GM04504 (cell line): Measurements from ENCODE around the gene CASP1.
"Not testable (repeated sequence)": the region's sequence is repeated elsewhere in the genome, so short reads cannot be mapped to it uniquely, and the experiment has no call there.

Experiments used
- DNase-seq: peaks from one replicate; pipeline ENCODE4 v3.0.0-alpha.2; 2012; ENCODE audit warnings: low read depth

Gene CASP1

GRCh38 chr11:105045676-105046296, 10.8 kb upstream of the CASP1 start:
- no peak for DNase-seq

DNA sequence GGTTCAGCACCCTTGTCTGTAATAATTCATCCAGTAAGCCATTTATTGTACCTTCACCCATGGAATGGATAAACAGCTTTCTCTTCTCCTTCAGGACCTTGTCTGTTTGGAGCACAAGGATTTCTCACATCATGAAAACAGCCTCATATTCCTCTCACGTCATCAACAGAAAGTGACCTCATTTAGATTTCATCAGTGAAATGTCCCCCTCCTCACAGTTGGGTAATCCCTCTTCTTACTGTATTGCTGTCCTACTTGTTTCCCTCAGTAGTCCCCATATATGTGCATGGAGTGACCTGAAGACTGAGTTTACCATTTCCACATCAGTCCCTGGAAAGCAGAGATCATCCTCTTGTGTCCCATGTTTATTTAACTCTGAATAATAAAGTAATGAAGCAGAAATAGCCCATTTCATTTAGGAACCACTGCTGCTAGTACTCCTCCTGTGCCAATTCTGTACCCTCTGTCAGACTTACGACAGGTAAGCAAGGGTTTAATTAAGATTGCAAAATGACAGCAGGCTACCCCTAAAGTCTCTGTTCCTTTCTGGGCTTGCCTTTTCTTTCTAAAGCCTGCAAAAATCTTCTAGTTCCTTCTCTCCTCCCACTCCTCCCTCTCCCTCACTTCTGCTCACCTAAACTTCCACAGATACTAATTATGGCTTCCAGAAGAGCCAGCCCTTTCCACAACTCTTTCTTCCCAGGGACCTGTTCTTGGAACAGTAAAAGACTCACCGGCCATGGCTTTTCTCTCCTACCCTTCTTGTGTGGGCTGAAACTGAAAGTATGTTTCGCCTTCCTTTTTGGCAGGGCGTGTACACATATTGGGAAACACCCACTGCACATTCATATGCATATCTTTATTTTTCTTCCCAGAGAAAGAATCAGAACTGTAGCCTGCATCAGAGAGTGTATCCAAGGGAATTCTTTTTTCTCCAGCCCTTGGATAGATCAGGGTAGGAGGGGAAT, 9.9 kb upstream of the CASP1 start, which contains the start of gene CARD16:
CARD16 (minus strand) TSS at position 779 of the 968 bp plus-strand sequence; CDS start at position 741, 38 bp downstream.
- peak; percentile 36 for DNase-seq

- DNase-seq = no peak
Measured at GRCh38 chr11:105042178-105042577, 7.2 kb upstream of the CASP1 start.

DNA sequence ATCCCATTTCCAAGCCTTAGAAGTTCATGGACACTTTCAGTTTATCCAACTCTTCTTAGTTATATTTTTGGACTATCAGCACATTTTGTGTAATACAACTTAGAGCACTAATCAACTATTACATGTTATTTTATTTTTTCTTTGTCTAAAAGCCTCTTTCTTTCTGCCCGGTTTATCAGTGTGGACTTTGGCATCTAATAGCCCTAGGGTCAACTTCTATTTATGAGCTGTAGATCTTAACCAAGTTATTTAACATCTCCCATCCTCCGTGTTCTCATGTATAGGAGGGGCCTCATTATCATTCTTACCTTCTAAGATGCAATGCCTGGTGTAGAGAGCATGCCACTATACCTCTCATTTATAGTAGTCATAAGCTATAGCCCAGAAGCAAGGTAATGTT, 5.8 kb upstream of the CASP1 start:
- no peak for DNase-seq

- DNase-seq = not testable (repeated sequence)
Measured at GRCh38 chr11:105034388-105034787, 556 bp downstream of the CASP1 start.

DNA sequence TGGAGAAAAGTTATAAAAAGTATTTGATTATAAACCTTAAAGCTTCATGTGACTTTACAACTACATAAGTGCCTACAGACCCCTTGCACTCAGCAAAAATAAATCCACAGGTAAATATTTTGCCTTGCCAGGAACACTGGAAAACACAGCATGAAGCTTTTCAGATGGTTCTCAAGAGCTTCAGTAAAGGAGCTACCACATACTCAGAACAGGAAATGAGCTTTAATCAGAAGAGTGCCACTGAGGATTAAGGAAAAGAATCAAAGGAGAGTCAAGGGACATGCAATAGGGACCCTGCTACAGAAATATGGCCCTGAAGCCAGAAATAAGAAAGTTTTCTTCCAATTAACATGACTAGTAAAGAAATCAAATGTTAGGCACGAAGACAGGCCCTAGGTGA, 1.2 kb downstream of the CASP1 start:
- DNase-seq = no peak

- no peak for DNase-seq
Measured at GRCh38 chr11:105033343-105033742, 1.6 kb downstream of the CASP1 start.

DNA sequence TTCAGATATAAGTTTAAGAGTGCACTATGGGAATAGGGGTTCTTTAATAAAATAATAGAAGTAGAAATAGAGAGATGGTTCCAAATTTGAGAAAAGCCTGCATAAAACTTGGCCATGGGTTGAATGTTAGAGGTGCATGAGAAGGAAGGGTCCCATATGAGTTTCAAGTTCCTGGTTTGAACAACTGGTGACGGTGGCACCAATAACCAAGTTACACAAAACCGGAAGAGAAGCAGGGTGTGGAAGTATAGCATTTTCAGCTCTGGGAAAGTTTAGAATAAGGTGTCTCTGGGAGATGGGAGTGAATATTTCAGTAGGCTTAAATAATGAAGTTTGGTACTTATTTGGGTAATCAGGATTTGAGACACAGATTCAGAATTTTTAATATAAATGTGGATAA, 2.4 kb downstream of the CASP1 start:
- no peak for DNase-seq

GRCh38 chr11:105027678-105028077, 7.3 kb downstream of the CASP1 start:
- DNase-seq = no peak

DNA sequence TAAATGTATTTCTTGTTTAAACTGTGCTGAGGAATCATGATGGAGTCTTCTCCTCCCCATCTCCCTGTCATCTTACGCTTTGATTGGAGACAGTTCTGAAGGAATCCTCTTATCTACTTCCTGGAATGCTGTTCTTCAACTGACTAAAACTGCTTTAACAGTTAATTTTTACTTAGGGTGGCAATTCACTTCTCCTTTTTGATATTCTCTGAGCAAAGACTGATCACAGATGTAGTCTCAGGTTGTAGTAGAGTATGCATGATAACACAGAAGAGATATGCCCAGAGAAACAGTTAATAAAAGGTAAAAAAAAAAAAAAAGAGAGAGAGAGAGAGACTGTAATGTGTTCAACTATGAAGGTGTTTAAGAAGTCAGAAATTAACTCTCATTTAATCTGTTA, 10.6 kb downstream of the CASP1 start:
- no peak for DNase-seq

DNA sequence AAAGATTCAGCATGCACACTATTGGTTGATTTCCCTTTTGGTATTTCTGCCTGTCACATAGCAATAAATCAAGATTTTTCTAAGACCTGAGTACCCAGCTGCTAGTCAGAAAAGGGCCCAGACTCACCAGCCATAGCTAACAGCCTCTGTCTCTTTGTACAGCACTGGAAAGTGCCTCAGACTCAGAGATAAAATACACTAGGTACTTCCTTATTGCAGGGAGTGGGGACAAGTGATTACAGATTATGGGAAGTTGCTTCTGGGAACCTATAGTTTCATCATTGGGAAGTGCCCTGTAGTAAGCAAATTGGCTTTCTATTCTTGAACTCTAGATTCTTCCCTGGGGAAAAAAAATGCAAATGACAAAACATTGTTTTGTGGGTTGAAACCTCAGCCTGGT, 11.9 kb downstream of the CASP1 start, which contains the start of gene CASP5:
CASP5 (minus strand) TSS at position 166 of the 400 bp plus-strand sequence; CDS start at position 134, 32 bp downstream.
- DNase-seq = no peak

- no peak for DNase-seq
Measured at GRCh38 chr11:105022527-105022926, 12.4 kb downstream of the CASP1 start.

GRCh38 chr11:105007463-105007862, 27.5 kb downstream of the CASP1 start:
- no peak for DNase-seq

DNA sequence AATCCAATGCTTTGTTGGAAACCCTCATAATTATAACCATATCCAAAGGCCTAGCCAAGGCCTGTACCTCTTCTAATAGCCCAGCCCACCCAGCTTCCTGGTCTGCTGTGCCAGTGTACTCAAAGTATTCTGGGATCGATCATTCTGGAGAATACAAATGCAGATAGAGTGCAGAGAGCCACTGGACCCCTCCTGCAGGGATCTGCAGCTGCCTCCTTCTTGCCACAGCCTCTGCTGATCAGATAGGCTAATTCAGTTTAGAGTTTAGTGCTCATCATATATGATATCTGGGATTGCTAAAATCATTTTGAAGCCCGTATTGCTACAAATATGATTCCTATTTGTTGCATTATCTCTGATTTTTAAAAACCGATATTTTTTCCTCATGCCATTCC, 29.5 kb downstream of the CASP1 start:
- DNase-seq = no peak

GRCh38 chr11:105004021-105004420, 30.9 kb downstream of the CASP1 start:
- no peak for DNase-seq

- no peak for DNase-seq
Measured at GRCh38 chr11:105003151-105003550, 31.8 kb downstream of the CASP1 start.

GRCh38 chr11:105000797-105001196, 34.1 kb downstream of the CASP1 start:
- no peak for DNase-seq

DNA sequence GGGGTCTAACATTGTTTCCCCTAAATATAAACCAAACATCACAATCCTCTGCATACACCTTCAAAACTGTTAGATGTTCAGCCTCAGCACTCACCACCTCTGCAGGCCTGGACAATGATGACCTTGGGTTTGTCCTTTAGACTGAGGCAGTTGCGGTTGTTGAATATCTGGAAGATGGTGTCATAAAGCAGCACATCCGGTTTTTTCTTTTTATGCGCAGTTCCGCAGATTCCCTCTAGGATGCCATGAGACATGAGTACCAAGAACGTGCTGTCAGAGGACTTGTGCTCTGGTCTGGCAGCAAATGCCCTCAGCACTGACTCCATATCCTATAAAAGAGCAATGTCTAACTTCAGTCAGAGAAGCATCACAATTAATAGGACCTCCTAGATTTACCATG, 34.8 kb downstream of the CASP1 start:
- no peak for DNase-seq

DNA sequence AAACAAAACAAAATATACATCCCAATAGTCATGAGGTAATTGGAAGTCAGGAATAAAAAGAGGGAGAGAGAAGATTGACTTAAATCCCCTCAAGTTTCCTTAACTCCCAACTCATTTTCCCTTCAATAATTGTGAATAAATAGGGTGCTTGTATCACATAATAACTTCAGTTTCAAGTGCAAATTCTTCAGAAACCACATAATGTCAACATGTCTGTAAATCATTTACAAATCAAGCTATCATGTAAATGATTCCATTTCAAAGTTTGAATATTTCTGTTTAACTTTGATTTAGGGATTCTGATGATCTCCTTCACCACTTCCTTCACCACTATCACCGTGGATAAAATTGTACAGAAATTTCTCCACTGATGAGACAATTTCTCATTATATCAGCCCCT, 35.2 kb downstream of the CASP1 start:
- DNase-seq = no peak

- no peak for DNase-seq
Measured at GRCh38 chr11:104997288-104997687, 37.7 kb downstream of the CASP1 start.

DNA sequence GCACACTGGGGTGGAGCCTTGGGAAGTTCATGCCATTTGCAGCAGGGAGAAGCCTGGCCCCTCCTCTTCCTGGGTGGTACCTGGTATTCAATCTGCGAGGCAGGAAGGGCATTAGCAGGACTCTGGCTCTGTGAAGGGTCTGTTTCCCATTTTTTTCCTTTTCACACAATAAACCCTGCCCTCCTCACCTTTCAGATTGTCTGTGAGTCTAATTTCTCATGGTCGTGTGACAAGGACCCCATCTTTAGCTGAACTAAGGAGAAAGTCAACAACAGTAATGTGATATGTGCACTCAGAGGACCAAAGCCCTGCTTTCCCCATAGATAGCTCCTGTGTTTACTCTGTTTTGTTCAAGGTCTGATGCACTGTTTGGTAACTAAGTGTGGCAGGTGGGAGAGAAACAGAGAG, 39.9 kb downstream of the CASP1 start:
- DNase-seq = no peak

DNA sequence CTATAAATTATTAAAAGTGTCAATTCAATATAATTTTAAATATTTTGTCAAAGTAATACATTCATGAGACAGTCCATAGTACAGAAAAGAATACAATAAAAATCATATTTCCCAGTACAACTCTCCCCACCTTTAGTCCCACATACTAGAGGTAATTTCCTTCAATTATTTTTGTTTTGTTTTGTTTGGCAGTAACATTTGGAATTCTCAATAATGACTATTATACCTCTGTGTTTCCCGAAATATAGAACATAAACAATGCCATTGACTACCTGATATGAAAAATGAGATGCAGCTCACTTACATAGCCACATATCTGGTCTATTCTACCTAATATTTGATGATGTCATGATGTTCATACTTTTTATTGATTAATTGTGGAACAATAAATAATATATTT, 42.2 kb downstream of the CASP1 start:
- DNase-seq = no peak

GRCh38 chr11:104991994-104992393, 43.0 kb downstream of the CASP1 start:
- DNase-seq = no peak
